Adrenal gland (tissue), 12 donors: ENCODE data around the gene POLE. TPM values are rescaled to one million over a fixed set of nuclear protein-coding genes. Genes with fewer than 3 reads are reported as not detected.

Experiments
- DNase-seq, 7 donors: peaks; one replicate each; pipeline ENCODE4 v3.0.0-alpha.2; 2019 to 2020
- H3K27ac ChIP-seq, 5 donors: fragments of 200-600 bp; sonication (generic) in 4 of 5; 1 replicate in 3 of 5; 2 replicates in 2 of 5; pipeline versions ENCODE4 v1.5.1 to v1.8.0; 2016 to 2020; ENCODE audit warnings: mild to moderate bottlenecking in 1 of 5
- H3K27me3 ChIP-seq: fragments of 200-600 bp; 2 replicates; pipeline ENCODE4 v1.8.0; 2021
- H3K36me3 ChIP-seq, 2 donors: fragments of 200-600 bp; replicated peaks in 1 of 2; 1 replicate in 1 of 2; 2 replicates in 1 of 2; pipeline versions ENCODE4 v1.5.1 to v1.8.0; 2018 to 2022
- H3K4me1 ChIP-seq, 2 donors: fragments of 200-600 bp; replicated peaks in 1 of 2; 1 replicate in 1 of 2; 2 replicates in 1 of 2; pipeline versions ENCODE4 v1.5.1 to v1.8.0; 2018 to 2021
- H3K4me3 ChIP-seq, 4 donors: fragments of 200-600 bp; sonication (generic) in 3 of 4; one replicate each; pipeline ENCODE4 v1.5.1; 2016 to 2018
- H3K9me3 ChIP-seq, 3 donors: fragments of 200-600 bp; sonication (generic) in 1 of 3; replicated peaks in 1 of 3; 1 replicate in 2 of 3; 2 replicates in 1 of 3; pipeline versions ENCODE4 v1.5.1 to v1.8.0; 2016 to 2021
- POLR2A ChIP-seq, 2 donors: fragments of 450-650 bp; IDR thresholded peaks; one replicate each; pipeline ENCODE4 v1.6.1; 2017; ENCODE audit warnings: antibody characterized with exemption in 2 of 2, mild to moderate bottlenecking in 2 of 2, moderate library complexity in 1 of 2
- WGBS, 4 donors: extraction: QIAGEN DNeasy Blood & Tissue Kit in 2 of 4; methylation state at CpG; one replicate each; pipeline versions ENCODE4 v1.1.5 to v1.1.7; 2013 to 2017; 5-methylcytosine and 5-hydroxymethylcytosine counted together
- intact Hi-C, 2 donors: fragments of 100-400 bp; cut with DNase I; formaldehyde crosslinking; loops; one replicate each; pipeline versions ENCODE4 v1.14.1 to v1.15.0; 2022 to 2023
- polyA plus RNA-seq, 3 donors: library from polyadenylated mRNA; stranded (reverse); fragments of 200-250 nt in 2 of 3; fragments of 350-450 nt in 1 of 3; fragmentation: Illumina TruSeq in 1 of 3; extraction: RNeasy Lipid Tissue Mini Kit (QIAGEN cat#74804) in 1 of 3; gene quantifications; one replicate each; pipeline ENCODE4 v1.2.3, GENCODE V29; 2013 to 2014
- total RNA-seq, 9 donors: library from RNA; depleted of rRNA in 4 of 9; stranded (reverse); fragments of >200 nt in 4 of 9; fragments of 120-200 nt in 1 of 9; fragmentation: NEBNext Ultra II Directional in 1 of 9; extraction: Animal tissue kit (Norgen Biotek cat#: 25700) in 1 of 9; gene quantifications; one replicate each; pipeline versions ENCODE4 v1.1.0 to v1.2.4, GENCODE V29; 2013 to 2023
- TF ChIP-seq, protein P1 (sequence below), 6 experiments: fragments of 450-650 bp in 4 of 6; fragments of 200-600 bp in 2 of 6; sonication (generic) in 1 of 6; IDR thresholded peaks; 1 replicate in 5 of 6; 2 replicates in 1 of 6; pipeline versions ENCODE4 v1.5.1 to v1.8.0; 2016 to 2021; ENCODE audit warnings: antibody characterized with exemption in 6 of 6, mild to moderate bottlenecking in 2 of 6, moderate library complexity in 1 of 6
- donor health status: healthy with polysubstance abuse.
- donor health status: Bipolar disorder and iron deficiency.
- donor health status: DM: yes; HTN: yes; CAD: no.
- donor health status: DM: no; HTN: no; CAD: no.
- donor health status: DM: no; HTN: no; CAD: no.
- donor health status: DM: yes; HTN: yes; CAD: no.

POLE gene
- total and polyA plus RNA-seq, 12 donors = 4.0 to 43.2 (median 16.1) TPM

DNA sequence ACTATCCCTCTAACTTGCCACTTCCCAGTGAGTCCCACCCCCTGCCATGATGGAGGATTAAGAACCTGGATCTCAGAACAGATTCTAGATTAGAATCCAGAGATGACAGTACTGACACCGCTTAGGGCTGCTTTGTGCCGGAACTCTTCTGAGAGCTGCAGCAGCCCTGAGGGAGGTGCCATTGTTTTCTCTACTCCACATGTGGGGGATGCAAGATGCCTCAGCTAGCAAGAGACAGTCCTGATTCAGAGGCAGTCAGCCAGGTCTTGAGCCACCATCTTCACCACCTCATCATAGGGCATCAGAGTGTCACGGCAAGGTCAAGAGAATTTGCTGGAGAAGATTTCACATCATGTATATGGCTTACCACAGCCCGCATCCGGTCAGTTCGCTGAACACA is 20.1 kb upstream of the POLE start:
- Histone ChIP-seq H3K36me3 (no peaks in the 10 kb centered on the region), H3K9me3 (no peaks in the 10 kb centered on the region), H3K4me3 (no peak overlapping the region), H3K27ac (no peak overlapping the region), H3K27me3 (no peaks in the 10 kb centered on the region), H3K4me1 (peaks cover 8 to 15% of the 10 kb centered on the region in 2 donors)
- DNase-seq = no peak
- 96 to 100% (median 96%) methylated on average over 4 to 6 of the region's 6 CpGs for WGBS, 4 donors
- TF ChIP-seq, protein P1, sequence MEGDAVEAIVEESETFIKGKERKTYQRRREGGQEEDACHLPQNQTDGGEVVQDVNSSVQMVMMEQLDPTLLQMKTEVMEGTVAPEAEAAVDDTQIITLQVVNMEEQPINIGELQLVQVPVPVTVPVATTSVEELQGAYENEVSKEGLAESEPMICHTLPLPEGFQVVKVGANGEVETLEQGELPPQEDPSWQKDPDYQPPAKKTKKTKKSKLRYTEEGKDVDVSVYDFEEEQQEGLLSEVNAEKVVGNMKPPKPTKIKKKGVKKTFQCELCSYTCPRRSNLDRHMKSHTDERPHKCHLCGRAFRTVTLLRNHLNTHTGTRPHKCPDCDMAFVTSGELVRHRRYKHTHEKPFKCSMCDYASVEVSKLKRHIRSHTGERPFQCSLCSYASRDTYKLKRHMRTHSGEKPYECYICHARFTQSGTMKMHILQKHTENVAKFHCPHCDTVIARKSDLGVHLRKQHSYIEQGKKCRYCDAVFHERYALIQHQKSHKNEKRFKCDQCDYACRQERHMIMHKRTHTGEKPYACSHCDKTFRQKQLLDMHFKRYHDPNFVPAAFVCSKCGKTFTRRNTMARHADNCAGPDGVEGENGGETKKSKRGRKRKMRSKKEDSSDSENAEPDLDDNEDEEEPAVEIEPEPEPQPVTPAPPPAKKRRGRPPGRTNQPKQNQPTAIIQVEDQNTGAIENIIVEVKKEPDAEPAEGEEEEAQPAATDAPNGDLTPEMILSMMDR (IDR thresholded peaks at IDR 0.05) = no peak
- TF ChIP-seq POLR2A (IDR thresholded peaks at IDR 0.05) = no peak
- intact Hi-C loops = no loop called here

DNA sequence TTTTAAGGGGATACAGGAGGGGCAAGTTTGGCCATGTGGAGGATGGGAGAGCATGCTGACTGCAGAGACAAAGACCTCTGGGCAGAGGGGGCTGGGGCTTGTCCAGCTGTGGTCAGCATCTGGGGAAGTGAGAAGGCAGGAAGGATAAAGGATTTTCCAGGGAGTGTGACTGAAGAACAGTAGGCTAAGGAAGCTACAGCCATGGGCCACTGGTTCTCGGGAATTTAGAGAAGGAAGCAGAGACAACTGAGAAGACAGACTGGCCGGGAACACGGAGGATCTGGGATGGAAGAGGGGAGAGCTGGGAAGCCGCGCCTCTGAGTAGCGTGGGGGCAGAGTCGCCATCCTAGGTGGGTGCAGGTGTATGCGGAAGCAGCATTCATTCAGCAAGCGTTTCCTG is 16.5 kb upstream of the POLE start:
- intact Hi-C loops = no loop called here
- Histone ChIP-seq H3K27ac (no peak overlapping the region), H3K36me3 (no peaks in the 10 kb centered on the region), H3K27me3 (no peaks in the 10 kb centered on the region), H3K4me1 (no peaks in the 10 kb centered on the region), H3K4me3 (no peak overlapping the region), H3K9me3 (no peaks in the 10 kb centered on the region)
- TF ChIP-seq, protein P1 (IDR thresholded peaks at IDR 0.05) = no peak
- TF ChIP-seq POLR2A (IDR thresholded peaks at IDR 0.05) = no peak
- 91 to 96% (median 92%) methylated on average over 9 of the region's 9 CpGs for WGBS, 4 donors
- no peak for DNase-seq

DNA sequence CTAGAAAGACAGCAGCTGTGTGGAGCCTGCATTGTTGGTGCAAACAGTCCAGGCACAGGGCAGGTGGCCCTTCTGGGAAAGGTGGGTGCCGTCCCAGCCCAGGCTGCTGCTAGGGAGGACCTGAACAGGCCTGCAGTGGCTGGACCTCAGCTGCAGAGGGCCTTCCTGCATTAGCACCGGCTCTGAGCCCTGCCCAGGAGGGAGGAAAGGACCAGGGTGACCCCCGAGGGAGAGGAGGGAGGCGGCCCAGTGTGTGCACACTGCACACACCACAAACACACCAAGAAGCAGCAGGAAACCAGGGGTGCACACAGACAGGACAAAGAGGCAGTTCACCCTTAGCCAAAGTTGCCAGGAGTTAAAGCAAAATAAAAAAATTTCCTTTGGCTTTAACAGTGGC is 15.5 kb upstream of the POLE start:
- Histone ChIP-seq H3K4me3 (no peak overlapping the region), H3K9me3 (no peaks in the 10 kb centered on the region), H3K27ac (no peak overlapping the region), H3K27me3 (no peaks in the 10 kb centered on the region), H3K36me3 (no peaks in the 10 kb centered on the region), H3K4me1 (no peaks in the 10 kb centered on the region)
- no peak for TF ChIP-seq POLR2A (IDR thresholded peaks at IDR 0.05)
- TF ChIP-seq, protein P1 (IDR thresholded peaks at IDR 0.05) = no peak
- DNase-seq = no peak
- intact Hi-C loops = no loop called here
- WGBS, 4 donors = 61 to 89% (median 80%) methylated on average over 3 to 4 of the region's 4 CpGs

DNA sequence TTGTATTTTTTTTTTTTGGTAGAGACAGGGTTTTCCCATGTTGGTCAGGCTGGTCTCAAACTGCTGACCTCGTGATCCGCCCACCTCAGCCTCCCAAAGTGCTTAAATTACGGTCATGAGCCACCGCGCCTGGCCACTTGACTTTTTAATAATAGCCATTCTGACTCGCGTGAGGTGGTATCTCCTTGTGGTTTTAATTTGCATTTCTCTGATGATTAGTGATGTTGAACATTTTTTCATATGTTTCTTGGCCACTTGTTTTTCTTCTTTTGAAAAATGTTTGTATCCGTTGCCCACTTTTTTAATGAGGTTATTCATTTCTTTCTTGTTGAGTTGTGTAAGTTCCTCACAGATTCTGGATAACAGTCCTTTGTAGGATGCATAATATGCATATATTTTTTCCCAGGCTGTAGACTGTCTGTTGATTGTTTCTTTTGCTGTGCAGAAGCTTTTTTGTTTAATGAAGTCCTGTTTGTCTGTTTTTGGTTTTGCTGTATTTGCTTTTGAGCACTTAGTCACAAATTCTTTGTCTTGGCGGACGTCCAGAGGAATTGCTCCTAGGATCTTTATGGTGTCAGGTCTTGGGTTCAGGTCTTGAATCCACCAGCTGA is 13.2 kb upstream of the POLE start:
- intact Hi-C loops = no loop called here
- Histone ChIP-seq H3K27me3 (no peaks in the 10 kb centered on the region), H3K4me3 (no peak overlapping the region), H3K36me3 (peaks cover 0 to 9% of the 10 kb centered on the region in 2 donors), H3K9me3 (no peaks in the 10 kb centered on the region), H3K4me1 (no peaks in the 10 kb centered on the region), H3K27ac (no peak overlapping the region)
- DNase-seq = no peak
- WGBS, 4 donors = 91 to 93% (median 92%) methylated on average over 10 of the region's 10 CpGs
- TF ChIP-seq POLR2A (IDR thresholded peaks at IDR 0.05) = no peak
- TF ChIP-seq, protein P1 (IDR thresholded peaks at IDR 0.05) = no peak
